ENCODE results near the gene CD44.

The CD44 gene

DNA sequence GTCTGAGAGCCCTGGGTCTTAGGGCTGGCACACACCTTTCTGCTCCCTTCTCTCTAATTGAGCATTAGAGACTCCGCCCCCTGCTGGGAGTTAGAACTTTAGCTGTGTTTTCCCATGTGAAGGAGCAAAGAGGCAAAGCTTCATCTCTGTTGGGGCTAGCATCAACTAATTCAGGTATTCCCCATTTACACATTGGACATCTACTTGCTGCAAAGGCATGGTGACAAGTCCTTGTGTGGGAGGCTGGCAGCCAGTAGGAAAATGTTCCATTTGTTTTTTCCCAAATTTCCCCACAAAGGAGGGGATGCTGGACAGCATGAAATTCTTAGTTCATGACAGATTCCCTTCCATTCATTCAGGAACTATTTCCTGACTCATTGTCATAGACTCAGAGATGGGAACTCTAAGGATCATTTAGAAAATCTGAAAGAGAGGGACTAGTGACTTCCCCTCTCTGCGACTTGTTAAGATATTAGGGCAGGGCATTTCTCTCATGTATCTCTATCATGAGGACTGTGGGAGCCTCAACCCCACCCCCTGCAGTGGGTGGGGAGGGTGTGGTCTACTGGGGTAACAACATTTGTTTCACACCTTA is 3.6 kb downstream of the CD44 start:
- TF ChIP-seq, protein P1, sequence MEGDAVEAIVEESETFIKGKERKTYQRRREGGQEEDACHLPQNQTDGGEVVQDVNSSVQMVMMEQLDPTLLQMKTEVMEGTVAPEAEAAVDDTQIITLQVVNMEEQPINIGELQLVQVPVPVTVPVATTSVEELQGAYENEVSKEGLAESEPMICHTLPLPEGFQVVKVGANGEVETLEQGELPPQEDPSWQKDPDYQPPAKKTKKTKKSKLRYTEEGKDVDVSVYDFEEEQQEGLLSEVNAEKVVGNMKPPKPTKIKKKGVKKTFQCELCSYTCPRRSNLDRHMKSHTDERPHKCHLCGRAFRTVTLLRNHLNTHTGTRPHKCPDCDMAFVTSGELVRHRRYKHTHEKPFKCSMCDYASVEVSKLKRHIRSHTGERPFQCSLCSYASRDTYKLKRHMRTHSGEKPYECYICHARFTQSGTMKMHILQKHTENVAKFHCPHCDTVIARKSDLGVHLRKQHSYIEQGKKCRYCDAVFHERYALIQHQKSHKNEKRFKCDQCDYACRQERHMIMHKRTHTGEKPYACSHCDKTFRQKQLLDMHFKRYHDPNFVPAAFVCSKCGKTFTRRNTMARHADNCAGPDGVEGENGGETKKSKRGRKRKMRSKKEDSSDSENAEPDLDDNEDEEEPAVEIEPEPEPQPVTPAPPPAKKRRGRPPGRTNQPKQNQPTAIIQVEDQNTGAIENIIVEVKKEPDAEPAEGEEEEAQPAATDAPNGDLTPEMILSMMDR (IDR thresholded peaks at IDR 0.05; ENCODE audit: control insufficient read depth, insufficient read depth, low read depth, low read length, missing control alignments), result no peak
- DNase-seq (ENCODE audit: low read depth), result no peak
- peak overlapping the region; percentile 86 for H3K4me3 ChIP-seq (ENCODE audit: control insufficient read depth, low read depth, low read length)

DNA sequence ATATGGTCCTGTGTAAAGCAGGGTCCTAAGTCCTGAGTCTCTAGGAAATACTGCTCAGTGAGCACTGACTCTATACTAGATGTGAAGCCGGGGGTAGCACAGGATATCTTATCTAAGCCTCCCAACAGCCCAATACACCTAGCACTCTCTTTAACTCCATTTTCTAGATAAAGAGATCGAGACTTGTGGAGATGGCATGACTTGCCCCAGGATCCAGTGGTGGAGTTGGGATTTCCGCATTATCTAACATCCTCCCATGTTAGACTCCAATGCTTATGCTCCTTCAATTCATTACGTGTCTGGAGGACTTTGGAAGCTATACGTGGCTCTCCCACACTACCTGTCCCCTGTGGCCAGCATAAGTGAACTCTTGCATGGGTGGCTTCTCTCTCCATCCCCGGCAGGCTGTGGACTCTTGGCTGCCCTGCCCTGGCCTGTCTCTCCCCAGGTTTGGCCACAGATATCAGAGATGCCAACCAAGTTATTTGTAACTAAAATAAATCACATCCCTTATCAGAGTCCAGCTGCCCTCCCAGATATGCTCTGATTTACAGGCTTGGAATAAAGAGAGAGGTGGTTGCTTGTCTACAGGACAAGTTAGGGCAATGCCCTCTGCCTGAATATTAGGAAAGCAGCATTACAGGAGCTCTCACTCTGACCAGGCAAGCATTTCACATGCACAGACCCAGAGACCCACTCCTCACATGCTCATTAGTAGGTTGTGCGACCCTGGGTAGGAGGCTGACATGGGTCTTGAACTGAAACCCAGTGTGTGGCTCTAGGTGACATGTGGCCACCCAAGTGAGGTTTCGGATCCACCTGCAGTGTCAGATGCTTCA is 4.5 kb downstream of the CD44 start:
- TF ChIP-seq, protein P1 (IDR thresholded peaks at IDR 0.05; ENCODE audit: control insufficient read depth, insufficient read depth, low read depth, low read length, missing control alignments), result no peak
- peak overlapping the region; percentile 86 for H3K4me3 ChIP-seq (ENCODE audit: control insufficient read depth, low read depth, low read length)
- no peak for DNase-seq (ENCODE audit: low read depth)

DNA sequence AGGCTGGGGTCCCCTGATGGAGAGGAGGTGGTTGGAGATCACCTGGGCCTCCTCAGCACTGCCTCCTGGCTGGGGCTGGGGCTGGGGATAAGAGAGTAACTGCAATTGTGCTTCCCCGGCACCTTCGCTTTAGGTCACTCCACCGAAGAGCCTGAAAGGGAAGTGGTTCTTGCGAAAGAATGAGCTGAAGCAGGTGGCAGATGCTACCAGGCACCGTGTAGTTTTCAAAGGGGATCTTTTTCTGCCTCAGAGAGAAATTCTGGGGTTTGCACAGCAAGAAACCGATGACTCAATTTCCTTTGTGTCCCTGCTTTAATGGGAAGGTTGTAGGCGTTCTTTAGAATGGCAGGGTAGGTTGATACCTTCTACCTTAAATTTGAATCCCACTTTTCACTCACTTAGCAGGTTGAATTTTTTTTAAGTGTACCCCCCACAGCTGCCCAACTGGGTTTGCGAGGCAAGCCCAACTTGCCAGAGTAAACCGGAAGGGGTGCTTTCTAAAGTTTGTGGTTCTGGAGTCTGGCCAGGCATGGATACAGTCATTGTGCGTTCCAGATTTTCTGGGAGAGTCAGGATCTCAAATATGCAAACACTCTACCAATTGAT is 5.3 kb downstream of the CD44 start:
- H3K4me3 ChIP-seq (ENCODE audit: control insufficient read depth, low read depth, low read length), result peak overlapping the region; percentile 86
- peak; percentile 35 for DNase-seq (ENCODE audit: low read depth)
- TF ChIP-seq, protein P1 (IDR thresholded peaks at IDR 0.05; ENCODE audit: control insufficient read depth, insufficient read depth, low read depth, low read length, missing control alignments), result no peak

DNA sequence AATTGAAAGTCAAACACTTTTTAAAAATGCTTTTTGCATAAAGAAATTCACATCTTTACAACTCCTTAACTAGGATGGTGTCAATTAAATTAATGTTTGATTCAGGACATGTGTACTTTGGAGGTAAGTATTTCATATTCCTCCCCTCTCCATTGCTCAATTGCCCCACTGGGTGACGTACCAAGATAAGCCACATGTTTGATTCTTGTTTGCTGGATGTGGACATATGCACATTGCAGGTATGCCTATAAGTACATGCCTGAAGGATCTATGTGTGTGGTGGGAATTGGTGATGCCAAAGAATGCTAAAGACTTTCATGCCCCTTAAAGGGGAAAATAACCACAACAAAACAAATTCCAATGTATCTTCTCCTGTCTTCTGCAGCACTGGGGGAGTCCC is 5.8 kb downstream of the CD44 start:
- H3K4me3 ChIP-seq (ENCODE audit: control insufficient read depth, low read depth, low read length), result no peak overlapping the region
- TF ChIP-seq, protein P1 (IDR thresholded peaks at IDR 0.05; ENCODE audit: control insufficient read depth, insufficient read depth, low read depth, low read length, missing control alignments), result no peak
- DNase-seq (ENCODE audit: low read depth), result no peak

DNA sequence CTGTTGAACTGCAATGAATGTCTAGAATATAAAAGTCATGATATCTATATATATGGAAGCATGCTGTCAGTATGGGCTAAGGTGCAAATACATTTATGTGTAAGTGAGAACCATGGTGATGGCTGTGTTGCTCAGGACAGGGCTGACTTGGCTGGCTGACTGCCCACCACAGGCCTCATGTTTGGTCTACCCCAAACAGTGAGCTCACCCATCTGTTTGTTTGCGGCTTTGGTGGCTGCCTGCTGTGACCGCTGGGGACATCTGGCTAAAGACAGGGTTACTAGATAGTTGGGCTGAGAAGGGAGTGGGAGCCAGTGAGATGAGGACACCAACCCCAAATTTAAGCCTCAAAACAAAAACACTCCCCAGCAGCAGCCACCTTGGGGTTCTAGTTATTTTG is 6.3 kb downstream of the CD44 start:
- no peak for DNase-seq (ENCODE audit: low read depth)
- TF ChIP-seq, protein P1 (IDR thresholded peaks at IDR 0.05; ENCODE audit: control insufficient read depth, insufficient read depth, low read depth, low read length, missing control alignments), result no peak
- H3K4me3 ChIP-seq (ENCODE audit: control insufficient read depth, low read depth, low read length), result no peak overlapping the region; the same call in 1 of the 2 replicates

DNA sequence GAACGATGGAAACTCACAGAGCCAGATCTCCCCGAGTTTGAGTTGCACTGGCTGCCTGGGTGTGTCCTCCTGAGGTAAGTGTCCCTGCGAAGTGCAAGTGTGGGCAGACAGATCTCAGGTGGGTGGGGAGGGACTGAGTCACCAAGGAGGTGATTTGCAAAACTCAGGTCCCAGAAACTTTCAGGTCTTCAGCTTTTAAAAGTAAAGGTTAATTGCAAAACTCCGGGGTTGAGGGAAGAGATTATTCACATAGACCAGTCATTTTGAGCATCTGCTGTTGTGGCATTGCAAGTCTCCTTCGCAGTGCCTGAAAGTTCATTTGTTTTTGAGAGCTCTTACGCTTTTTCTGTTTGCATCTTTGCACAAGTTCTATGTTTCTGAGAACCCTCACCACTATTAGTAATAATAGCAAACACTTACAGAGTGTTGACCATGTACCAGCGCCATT is 7.1 kb downstream of the CD44 start:
- TF ChIP-seq, protein P1 (IDR thresholded peaks at IDR 0.05; ENCODE audit: control insufficient read depth, insufficient read depth, low read depth, low read length, missing control alignments), result no peak
- no peak overlapping the region for H3K4me3 ChIP-seq (ENCODE audit: control insufficient read depth, low read depth, low read length)
- DNase-seq (ENCODE audit: low read depth), result no peak
